ENCODE data around the gene RAB7A.

RAB7A gene

GRCh38 chr3:128726023-128727016 is at the start of gene RAB7A:
RAB7A (plus strand) TSS chr3:128726183; CDS start chr3:128795368, 69,185 bp downstream.
- peak; percentile 97 for DNase-seq (ENCODE audit: low spot score)

GRCh38 chr3:128679338-128679737 is 46.6 kb upstream of the RAB7A start:
- no peak for DNase-seq (ENCODE audit: low spot score)

GRCh38 chr3:128680603-128681368 is 45.2 kb upstream of the RAB7A start:
- DNase-seq (ENCODE audit: low spot score), result peak; percentile 98

GRCh38 chr3:128681369-128681829 is 44.6 kb upstream of the RAB7A start:
- no peak for DNase-seq (ENCODE audit: low spot score)

GRCh38 chr3:128683957-128684356 is 42.0 kb upstream of the RAB7A start:
- DNase-seq (ENCODE audit: low spot score), result no peak

- DNase-seq (ENCODE audit: low spot score), result no peak
Observed at GRCh38 chr3:128684986-128685726, 40.8 kb upstream of the RAB7A start.

- DNase-seq (ENCODE audit: low spot score), result no peak
Observed at GRCh38 chr3:128686465-128686864, 39.5 kb upstream of the RAB7A start.

GRCh38 chr3:128689060-128689459 is 36.9 kb upstream of the RAB7A start:
- no peak for DNase-seq (ENCODE audit: low spot score)

GRCh38 chr3:128693696-128694095 is 32.3 kb upstream of the RAB7A start:
- DNase-seq (ENCODE audit: low spot score), result no peak

GRCh38 chr3:128697341-128697740 is 28.6 kb upstream of the RAB7A start:
- DNase-seq (ENCODE audit: low spot score), result no peak

- peak; percentile 70 for DNase-seq (ENCODE audit: low spot score)
Observed at GRCh38 chr3:128698211-128699047, 27.6 kb upstream of the RAB7A start.

GRCh38 chr3:128701342-128702212 is 24.4 kb upstream of the RAB7A start:
- DNase-seq (ENCODE audit: low spot score), result no peak

GRCh38 chr3:128702391-128702790 is 23.6 kb upstream of the RAB7A start:
- DNase-seq (ENCODE audit: low spot score), result no peak

GRCh38 chr3:128703561-128703960 is 22.4 kb upstream of the RAB7A start:
- DNase-seq (ENCODE audit: low spot score), result no peak

- DNase-seq (ENCODE audit: low spot score), result no peak
Observed at GRCh38 chr3:128706086-128706615, 19.8 kb upstream of the RAB7A start.

GRCh38 chr3:128707928-128708494 is 18.0 kb upstream of the RAB7A start:
- DNase-seq (ENCODE audit: low spot score), result peak; percentile 62

- no peak for DNase-seq (ENCODE audit: low spot score)
Observed at GRCh38 chr3:128709038-128709437, 16.9 kb upstream of the RAB7A start.

- DNase-seq (ENCODE audit: low spot score), result no peak
Observed at GRCh38 chr3:128709506-128710210, 16.3 kb upstream of the RAB7A start.
